OCI-LY7 (cell line): ENCODE measurements around the gene HDAC9.

Source experiments
- EZH2phosphoT487 ChIP-seq: fragments of 200-600 bp; sonication (generic); IDR thresholded peaks from 2 replicates; pipeline ENCODE4 v1.6.1; 2018; ENCODE audit warnings: low read depth, borderline replicate concordance, mild to moderate bottlenecking, mixed run types, antibody characterized with exemption, low read length, moderate library complexity, mixed read lengths
- TF ChIP-seq, protein P1 (sequence below): fragments of 200-600 bp; sonication (generic); conservative IDR thresholded peaks from 2 replicates; pipeline ENCODE4 v1.5.1; 2014; ENCODE audit warnings: mild to moderate bottlenecking, antibody characterized with exemption, low read length, moderate library complexity, mixed read lengths

DNA sequence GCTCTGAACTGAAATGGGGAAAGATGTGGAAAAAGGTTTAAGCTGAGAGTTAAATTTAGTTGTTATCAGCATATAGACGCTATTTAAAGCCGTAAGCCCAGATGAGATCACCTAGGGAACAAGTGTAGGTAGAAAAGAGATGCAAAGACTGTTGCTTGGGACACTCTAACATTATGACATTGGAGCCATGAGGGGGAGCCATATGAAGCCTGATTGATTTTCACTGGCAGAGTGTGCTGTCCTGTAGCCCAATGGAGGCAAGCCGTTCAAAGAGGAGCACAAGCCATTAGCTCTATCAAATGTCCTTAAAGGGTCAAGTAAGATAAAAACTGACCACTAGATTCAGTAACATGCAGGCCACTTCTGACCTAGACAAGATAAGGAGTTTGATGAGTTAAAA is 398.6 kb downstream of the HDAC9 start:
- TF ChIP-seq, protein P1, sequence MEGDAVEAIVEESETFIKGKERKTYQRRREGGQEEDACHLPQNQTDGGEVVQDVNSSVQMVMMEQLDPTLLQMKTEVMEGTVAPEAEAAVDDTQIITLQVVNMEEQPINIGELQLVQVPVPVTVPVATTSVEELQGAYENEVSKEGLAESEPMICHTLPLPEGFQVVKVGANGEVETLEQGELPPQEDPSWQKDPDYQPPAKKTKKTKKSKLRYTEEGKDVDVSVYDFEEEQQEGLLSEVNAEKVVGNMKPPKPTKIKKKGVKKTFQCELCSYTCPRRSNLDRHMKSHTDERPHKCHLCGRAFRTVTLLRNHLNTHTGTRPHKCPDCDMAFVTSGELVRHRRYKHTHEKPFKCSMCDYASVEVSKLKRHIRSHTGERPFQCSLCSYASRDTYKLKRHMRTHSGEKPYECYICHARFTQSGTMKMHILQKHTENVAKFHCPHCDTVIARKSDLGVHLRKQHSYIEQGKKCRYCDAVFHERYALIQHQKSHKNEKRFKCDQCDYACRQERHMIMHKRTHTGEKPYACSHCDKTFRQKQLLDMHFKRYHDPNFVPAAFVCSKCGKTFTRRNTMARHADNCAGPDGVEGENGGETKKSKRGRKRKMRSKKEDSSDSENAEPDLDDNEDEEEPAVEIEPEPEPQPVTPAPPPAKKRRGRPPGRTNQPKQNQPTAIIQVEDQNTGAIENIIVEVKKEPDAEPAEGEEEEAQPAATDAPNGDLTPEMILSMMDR, result no peak
- no peak for TF ChIP-seq EZH2phosphoT487
